ENCODE data around the gene WWTR1.

- TF ChIP-seq CTCF (IDR thresholded peaks at IDR 0.05) = no peak
- TF ChIP-seq POLR2A (IDR thresholded peaks at IDR 0.05) = no peak
Observed at GRCh38 chr3:149472030-149472797, 185.6 kb downstream of the WWTR1 start.

Data from upper lobe of left lung (tissue), 4 donors.